Glutamatergic neuron (in vitro differentiated cells): ENCODE results near the gene PLAAT3. TPM values are rescaled to one million over a fixed set of nuclear protein-coding genes. Genes with fewer than 3 reads are reported as not detected.

Source experiments
- DNase-seq: peaks from one replicate; pipeline ENCODE4 v3.0.0; 2022
- H3K27ac Mint-ChIP-seq: one replicate; pipeline ENCODE4 v1.8.0; 2020; ENCODE audit warnings: mild to moderate bottlenecking, mixed read lengths, inconsistent platforms; ENCODE audit not compliant: unreplicated experiment
- H3K27me3 Mint-ChIP-seq: one replicate; pipeline ENCODE4 v1.8.0; 2020; ENCODE audit warnings: mild to moderate bottlenecking, moderate library complexity, mixed read lengths, inconsistent platforms; ENCODE audit not compliant: unreplicated experiment
- H3K36me3 Mint-ChIP-seq: one replicate; pipeline ENCODE4 v1.8.0; 2020; ENCODE audit warnings: mild to moderate bottlenecking, mixed read lengths, inconsistent platforms; ENCODE audit not compliant: unreplicated experiment
- H3K4me1 Mint-ChIP-seq: one replicate; pipeline ENCODE4 v1.8.0; 2020; ENCODE audit warnings: mild to moderate bottlenecking, low read depth, mixed read lengths, inconsistent platforms; ENCODE audit not compliant: unreplicated experiment
- H3K4me3 Mint-ChIP-seq: one replicate; pipeline ENCODE4 v1.8.0; 2020; ENCODE audit warnings: mild to moderate bottlenecking, mixed read lengths, inconsistent platforms; ENCODE audit not compliant: unreplicated experiment
- H3K9me3 Mint-ChIP-seq: one replicate; pipeline ENCODE4 v1.8.0; 2020; ENCODE audit warnings: mild to moderate bottlenecking, moderate library complexity, mixed read lengths, inconsistent platforms; ENCODE audit not compliant: unreplicated experiment
- total RNA-seq: library from RNA; stranded (reverse); fragmentation: NEBNext Ultra II Directional; extraction: Animal tissue kit (Norgen Biotek cat#: 25700); gene quantifications from one replicate; pipeline ENCODE4 v1.2.1, GENCODE V29; 2021; ENCODE audit not compliant: unreplicated experiment
- TF ChIP-seq, protein P1 (sequence below): fragments of 200-600 bp; sonication (generic); IDR thresholded peaks from one replicate; pipeline ENCODE4 v1.5.0; 2021; ENCODE audit not compliant: partially characterized antibody, unreplicated experiment

The PLAAT3 gene
- total RNA-seq, 1 donor from 2014 or later: 43.6 TPM

DNA sequence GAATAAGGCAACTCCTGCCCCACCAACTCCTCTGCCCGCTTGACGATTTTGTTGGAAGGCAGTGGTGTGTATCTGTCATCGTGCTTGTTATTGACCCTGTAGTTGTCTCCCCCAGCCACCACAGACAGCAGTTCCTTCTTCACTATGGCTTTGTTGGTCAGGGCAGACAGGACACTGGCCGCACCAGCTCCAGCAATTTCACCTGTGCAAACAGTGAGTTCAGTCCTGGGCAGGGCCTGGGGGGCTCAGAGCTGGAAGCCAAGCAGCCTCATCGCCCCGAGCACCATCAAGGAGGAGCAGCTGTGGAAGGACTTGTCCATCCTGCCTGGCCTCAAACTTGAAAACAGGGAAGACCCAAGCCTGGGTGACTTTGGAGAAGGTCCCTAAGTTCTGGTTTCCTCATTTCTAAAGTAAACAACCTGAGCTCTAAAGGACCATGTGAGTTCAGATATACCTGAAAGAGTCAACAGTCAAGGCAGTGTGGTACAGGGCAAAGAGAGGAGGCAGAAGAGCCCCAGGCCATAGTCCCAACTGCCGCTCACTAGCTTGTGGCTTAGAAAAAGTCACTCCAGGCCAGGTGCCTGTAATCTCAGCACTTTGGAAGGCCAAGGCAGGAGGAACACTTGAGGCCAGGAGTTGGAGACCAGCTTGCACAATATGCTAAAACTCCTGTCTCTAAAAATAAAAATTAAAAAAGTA lies 55.6 kb downstream of the PLAAT3 start:
- Mint-ChIP-seq H3K27me3 (peaks cover 2% of the 10 kb centered on the region), H3K9me3 (no peaks in the 10 kb centered on the region), H3K4me3 (no peak overlapping the region), H3K27ac (no peak overlapping the region), H3K36me3 (peaks cover 2% of the 10 kb centered on the region), H3K4me1 (peaks cover 3% of the 10 kb centered on the region)
- no peak for DNase-seq
- TF ChIP-seq, protein P1, sequence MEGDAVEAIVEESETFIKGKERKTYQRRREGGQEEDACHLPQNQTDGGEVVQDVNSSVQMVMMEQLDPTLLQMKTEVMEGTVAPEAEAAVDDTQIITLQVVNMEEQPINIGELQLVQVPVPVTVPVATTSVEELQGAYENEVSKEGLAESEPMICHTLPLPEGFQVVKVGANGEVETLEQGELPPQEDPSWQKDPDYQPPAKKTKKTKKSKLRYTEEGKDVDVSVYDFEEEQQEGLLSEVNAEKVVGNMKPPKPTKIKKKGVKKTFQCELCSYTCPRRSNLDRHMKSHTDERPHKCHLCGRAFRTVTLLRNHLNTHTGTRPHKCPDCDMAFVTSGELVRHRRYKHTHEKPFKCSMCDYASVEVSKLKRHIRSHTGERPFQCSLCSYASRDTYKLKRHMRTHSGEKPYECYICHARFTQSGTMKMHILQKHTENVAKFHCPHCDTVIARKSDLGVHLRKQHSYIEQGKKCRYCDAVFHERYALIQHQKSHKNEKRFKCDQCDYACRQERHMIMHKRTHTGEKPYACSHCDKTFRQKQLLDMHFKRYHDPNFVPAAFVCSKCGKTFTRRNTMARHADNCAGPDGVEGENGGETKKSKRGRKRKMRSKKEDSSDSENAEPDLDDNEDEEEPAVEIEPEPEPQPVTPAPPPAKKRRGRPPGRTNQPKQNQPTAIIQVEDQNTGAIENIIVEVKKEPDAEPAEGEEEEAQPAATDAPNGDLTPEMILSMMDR: no peak

DNA sequence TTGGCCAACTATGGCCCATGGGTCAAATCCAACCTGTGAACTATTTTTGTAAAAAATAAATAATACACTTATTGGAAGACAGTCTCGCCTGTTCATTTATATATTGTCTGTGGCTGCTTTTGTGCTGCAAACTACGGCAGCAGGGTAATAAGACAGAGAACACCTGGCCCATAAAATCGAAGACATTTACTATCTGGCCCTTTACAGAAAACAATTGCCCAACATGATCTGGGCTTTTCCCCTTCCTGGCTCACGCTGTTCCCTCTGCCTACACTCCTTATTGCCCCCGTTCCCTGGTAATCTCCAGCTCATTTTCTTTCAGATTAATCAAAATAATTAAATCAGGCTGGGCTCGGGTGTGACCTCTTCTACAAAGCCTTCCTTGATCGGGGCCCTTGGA lies 56.7 kb downstream of the PLAAT3 start:
- DNase-seq: no peak
- no peak overlapping the region for H3K4me3 Mint-ChIP-seq
- no peak overlapping the region for H3K27ac Mint-ChIP-seq
- TF ChIP-seq, protein P1: no peak
- H3K36me3 Mint-ChIP-seq: no peaks in the 10 kb centered on the region
- no peaks in the 10 kb centered on the region for H3K9me3 Mint-ChIP-seq
- peaks cover 1% of the 10 kb centered on the region for H3K27me3 Mint-ChIP-seq
- peaks cover 3% of the 10 kb centered on the region for H3K4me1 Mint-ChIP-seq

DNA sequence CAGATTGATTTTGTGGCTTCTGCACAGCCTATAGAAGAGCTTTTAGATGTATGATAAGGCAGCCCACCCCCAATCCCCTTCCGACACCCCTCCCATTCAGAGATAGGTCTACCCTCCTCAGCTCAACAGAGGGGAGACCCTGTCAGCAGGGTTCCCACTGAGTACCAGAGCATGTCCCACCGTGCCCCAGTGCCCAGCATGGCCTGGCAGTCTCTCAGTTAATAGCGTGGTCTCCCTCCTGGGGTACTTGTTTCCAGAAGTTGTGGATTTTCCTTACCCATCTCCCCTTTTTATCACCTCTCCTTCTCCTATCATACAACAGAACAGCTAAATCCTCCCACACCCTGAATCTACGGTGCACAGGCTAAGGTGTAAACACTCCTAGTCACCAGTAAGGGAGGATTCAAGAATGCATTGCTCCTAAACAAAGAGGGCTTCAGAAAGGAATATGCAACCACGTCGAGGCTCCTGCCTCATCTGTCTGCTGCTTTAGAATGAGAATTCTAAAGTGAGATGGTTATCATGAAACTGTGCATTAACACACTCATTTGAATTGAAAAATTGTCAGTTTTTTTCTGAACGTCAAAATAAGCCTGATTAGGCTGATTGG lies 57.7 kb downstream of the PLAAT3 start:
- Mint-ChIP-seq H3K36me3 (no peaks in the 10 kb centered on the region), H3K27me3 (no peaks in the 10 kb centered on the region), H3K4me1 (peaks cover 3% of the 10 kb centered on the region), H3K4me3 (no peak overlapping the region), H3K9me3 (no peaks in the 10 kb centered on the region), H3K27ac (no peak overlapping the region)
- no peak for DNase-seq
- TF ChIP-seq, protein P1: no peak

DNA sequence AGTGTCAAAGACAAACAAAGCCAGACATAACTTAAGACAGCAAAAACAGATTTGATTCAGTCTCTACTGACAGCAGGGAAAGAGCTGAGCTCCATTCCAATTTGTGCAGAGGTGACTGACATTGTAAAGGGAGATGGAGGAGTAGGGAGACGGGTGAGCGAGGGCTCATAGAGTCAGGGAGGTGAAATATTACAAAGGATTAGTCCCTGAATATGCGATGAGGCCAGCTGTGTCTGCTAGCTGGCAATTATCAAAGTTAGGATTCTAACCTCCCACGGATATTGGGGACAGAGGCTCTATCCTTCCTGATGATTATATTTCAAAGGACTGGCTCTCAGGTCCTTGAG lies 59.4 kb downstream of the PLAAT3 start:
- Mint-ChIP-seq H3K27ac (no peak overlapping the region), H3K4me1 (peaks cover 3% of the 10 kb centered on the region), H3K9me3 (no peaks in the 10 kb centered on the region), H3K27me3 (peaks cover 3% of the 10 kb centered on the region), H3K36me3 (no peaks in the 10 kb centered on the region), H3K4me3 (no peak overlapping the region)
- DNase-seq: no peak
- TF ChIP-seq, protein P1: no peak

DNA sequence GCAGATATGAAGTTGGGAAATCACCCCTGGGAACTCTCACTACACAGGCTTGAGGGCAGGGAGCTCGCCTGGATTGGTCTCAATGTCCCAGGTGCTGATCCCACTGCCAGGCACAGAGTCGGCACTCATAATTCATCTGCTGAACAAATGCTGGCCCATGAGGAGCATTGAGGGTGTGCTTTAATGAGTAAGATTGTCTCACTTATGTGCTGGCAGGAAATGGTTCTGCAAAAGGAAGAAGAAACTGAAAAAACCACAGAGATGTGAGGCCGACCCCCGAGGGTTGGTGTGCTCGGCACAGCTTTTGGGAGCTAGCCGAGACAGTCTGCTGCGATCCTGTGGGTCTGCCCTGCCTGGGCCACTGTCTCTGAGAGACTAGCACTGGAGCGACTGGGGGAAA lies 60.5 kb downstream of the PLAAT3 start:
- Mint-ChIP-seq H3K36me3 (no peaks in the 10 kb centered on the region), H3K9me3 (no peaks in the 10 kb centered on the region), H3K27me3 (peaks cover 3% of the 10 kb centered on the region), H3K4me3 (no peak overlapping the region), H3K4me1 (peaks cover 3% of the 10 kb centered on the region), H3K27ac (no peak overlapping the region)
- DNase-seq: no peak
- TF ChIP-seq, protein P1: no peak
